HUES6 (cell line): ENCODE data around the gene PTPN6.
A peak's percentile ranks its signal among the peaks of the same experiment; 100 is the strongest.

Experiments used
- H3K27ac ChIP-seq: 2 replicates; pipeline ENCODE4 v1.7.0; 2013; ENCODE audit warnings: low read depth, mild to moderate bottlenecking, low read length, inconsistent platforms
- H3K27me3 ChIP-seq: 2 replicates; pipeline ENCODE4 v1.6.1; 2013; ENCODE audit warnings: low read length; ENCODE audit not compliant: control insufficient read depth, insufficient read depth
- H3K36me3 ChIP-seq: 2 replicates; pipeline ENCODE4 v1.6.1; 2013; ENCODE audit warnings: low read length; ENCODE audit not compliant: control insufficient read depth, insufficient read depth
- H3K4me1 ChIP-seq: 2 replicates; pipeline ENCODE4 v1.6.1; 2013; ENCODE audit warnings: low read length; ENCODE audit not compliant: control insufficient read depth, insufficient read depth
- H3K4me3 ChIP-seq: 2 replicates; pipeline ENCODE4 v1.5.1; 2013; ENCODE audit warnings: low read depth, low read length
- H3K9ac ChIP-seq: one replicate; pipeline ENCODE4 v1.6.1; 2013; ENCODE audit warnings: mild to moderate bottlenecking, low read length
- H3K9me3 ChIP-seq: 2 replicates; pipeline ENCODE4 v1.6.1; 2013; ENCODE audit warnings: low read depth, low read length; ENCODE audit not compliant: control insufficient read depth, insufficient read depth

The PTPN6 gene

GRCh38 chr12:6914947-6915788, 36.0 kb upstream of the PTPN6 start:
- peaks cover 38% of the 10 kb centered on the region for H3K4me1 ChIP-seq
- peaks cover 8% of the 10 kb centered on the region; the same call in 1 of the 2 replicates for H3K27me3 ChIP-seq
- H3K9ac ChIP-seq: peak overlapping the region; percentile 59
- H3K9me3 ChIP-seq: no peaks in the 10 kb centered on the region
- H3K27ac ChIP-seq: no peak overlapping the region
- H3K36me3 ChIP-seq: peaks cover 33% of the 10 kb centered on the region
- peak overlapping the region; percentile 68 for H3K4me3 ChIP-seq

GRCh38 chr12:6915789-6916285, 35.3 kb upstream of the PTPN6 start:
- no peak overlapping the region for H3K27ac ChIP-seq
- H3K4me1 ChIP-seq: peaks cover 38% of the 10 kb centered on the region
- H3K9ac ChIP-seq: no peak overlapping the region
- peak overlapping the region; percentile 68 for H3K4me3 ChIP-seq
- no peaks in the 10 kb centered on the region for H3K9me3 ChIP-seq
- H3K36me3 ChIP-seq: peaks cover 33% of the 10 kb centered on the region
- H3K27me3 ChIP-seq: peaks cover 7% of the 10 kb centered on the region; the same call in 1 of the 2 replicates

DNA sequence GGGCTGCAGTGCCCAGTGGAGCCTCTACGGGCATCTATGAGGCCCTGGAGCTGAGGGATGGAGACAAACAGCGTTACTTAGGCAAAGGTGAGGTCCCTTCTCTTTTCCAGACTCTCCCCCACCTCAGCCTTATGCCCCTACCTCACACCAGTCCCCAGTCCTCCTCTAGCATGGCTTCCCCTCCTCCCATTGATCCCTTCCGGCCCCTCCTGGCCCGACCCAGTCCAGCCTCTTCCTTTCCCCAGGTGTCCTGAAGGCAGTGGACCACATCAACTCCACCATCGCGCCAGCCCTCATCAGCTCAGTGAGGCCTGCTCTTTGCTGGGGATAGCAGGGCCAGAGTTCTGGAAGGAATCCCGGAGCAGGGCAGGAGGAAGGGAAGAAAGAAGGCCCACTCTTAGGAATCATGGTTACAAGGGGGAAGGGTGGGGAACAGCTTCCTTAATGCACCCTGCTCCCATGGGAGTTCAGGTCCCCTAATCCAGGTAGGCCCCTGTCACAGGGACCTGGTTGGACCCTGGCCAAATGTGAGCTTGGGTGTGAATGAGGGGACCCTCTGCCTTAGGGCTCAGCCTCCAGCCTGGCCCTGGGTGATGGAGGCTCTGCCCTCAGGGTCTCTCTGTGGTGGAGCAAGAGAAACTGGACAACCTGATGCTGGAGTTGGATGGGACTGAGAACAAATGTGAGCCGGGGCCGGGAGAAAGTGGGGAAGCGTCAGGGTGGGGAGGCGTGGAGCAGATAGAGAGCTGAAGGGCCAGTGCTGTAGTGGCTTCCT, 34.5 kb upstream of the PTPN6 start:
- Histone ChIP-seq H3K4me1 (peaks cover 38% of the 10 kb centered on the region), H3K27ac (no peak overlapping the region), H3K36me3 (peaks cover 40% of the 10 kb centered on the region), H3K9ac (peak overlapping the region; percentile 9), H3K9me3 (no peaks in the 10 kb centered on the region), H3K27me3 (peaks cover 4% of the 10 kb centered on the region; the same call in 1 of the 2 replicates), H3K4me3 (peak overlapping the region; percentile 68; the same call in 1 of the 2 replicates)

DNA sequence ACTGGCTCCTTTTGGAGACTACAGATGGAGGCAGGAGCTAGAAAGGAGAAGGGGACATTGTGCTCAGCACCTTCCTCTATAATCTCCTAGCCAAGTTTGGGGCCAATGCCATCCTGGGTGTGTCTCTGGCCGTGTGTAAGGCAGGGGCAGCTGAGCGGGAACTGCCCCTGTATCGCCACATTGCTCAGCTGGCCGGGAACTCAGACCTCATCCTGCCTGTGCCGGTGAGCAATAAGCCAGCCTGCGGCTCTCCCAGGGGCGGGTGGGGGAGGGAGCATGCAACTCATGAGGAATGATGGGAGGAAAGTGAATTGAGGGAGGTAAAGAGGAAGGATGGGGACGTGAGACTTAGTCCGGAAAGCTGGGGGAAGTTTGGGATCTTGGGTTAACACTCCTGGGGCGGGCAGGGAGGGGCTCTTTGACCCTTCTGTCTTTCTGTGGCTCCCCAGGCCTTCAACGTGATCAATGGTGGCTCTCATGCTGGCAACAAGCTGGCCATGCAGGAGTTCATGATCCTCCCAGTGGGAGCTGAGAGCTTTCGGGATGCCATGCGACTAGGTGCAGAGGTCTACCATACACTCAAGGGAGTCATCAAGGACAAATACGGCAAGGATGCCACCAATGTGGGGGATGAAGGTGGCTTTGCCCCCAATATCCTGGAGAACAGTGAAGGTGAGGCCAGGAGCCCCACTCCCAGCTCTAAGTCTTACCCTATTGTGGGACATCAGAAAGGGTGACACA, 33.5 kb upstream of the PTPN6 start:
- H3K36me3 ChIP-seq: peaks cover 50% of the 10 kb centered on the region
- no peak overlapping the region for H3K9ac ChIP-seq
- peaks cover 37% of the 10 kb centered on the region for H3K4me1 ChIP-seq
- peaks cover 4% of the 10 kb centered on the region; the same call in 1 of the 2 replicates for H3K27me3 ChIP-seq
- H3K27ac ChIP-seq: no peak overlapping the region
- no peaks in the 10 kb centered on the region for H3K9me3 ChIP-seq
- H3K4me3 ChIP-seq: no peak overlapping the region

DNA sequence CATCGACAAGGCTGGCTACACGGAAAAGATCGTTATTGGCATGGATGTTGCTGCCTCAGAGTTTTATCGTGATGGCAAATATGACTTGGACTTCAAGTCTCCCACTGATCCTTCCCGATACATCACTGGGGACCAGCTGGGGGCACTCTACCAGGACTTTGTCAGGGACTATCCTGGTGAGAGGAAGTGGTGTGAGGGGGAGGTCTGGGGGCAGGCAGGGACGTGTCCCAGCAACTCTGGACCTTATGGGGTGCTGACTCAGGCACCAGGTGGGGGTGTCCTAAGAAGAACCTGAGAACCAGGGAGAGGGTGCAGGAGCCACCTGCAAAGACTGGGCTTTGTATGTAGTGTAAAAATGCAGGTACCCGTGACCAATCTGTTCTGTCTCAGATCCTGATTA, 31.6 kb upstream of the PTPN6 start:
- H3K4me3 ChIP-seq: no peak overlapping the region
- H3K27me3 ChIP-seq: peaks cover 4% of the 10 kb centered on the region; the same call in 1 of the 2 replicates
- peaks cover 61% of the 10 kb centered on the region for H3K36me3 ChIP-seq
- no peak overlapping the region for H3K27ac ChIP-seq
- no peaks in the 10 kb centered on the region for H3K9me3 ChIP-seq
- H3K4me1 ChIP-seq: peaks cover 24% of the 10 kb centered on the region
- H3K9ac ChIP-seq: no peak overlapping the region

DNA sequence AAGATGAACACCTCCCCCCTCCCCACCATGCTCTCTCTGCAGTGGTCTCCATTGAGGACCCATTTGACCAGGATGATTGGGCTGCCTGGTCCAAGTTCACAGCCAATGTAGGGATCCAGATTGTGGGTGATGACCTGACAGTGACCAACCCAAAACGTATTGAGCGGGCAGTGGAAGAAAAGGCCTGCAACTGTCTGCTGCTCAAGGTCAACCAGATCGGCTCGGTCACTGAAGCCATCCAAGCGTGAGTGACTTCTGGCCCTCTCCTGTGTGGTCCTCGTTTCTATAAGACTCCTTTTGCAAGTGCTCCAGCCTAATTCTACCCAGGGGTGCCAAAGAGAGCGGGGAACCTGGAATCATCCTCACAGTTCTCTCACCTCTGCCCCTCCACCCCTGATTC, 29.6 kb upstream of the PTPN6 start:
- Histone ChIP-seq H3K9me3 (no peaks in the 10 kb centered on the region), H3K4me3 (no peak overlapping the region), H3K27me3 (no peaks in the 10 kb centered on the region), H3K9ac (no peak overlapping the region), H3K36me3 (peaks cover 56% of the 10 kb centered on the region), H3K27ac (no peak overlapping the region), H3K4me1 (peaks cover 28% of the 10 kb centered on the region)

GRCh38 chr12:6921996-6922946, 28.9 kb upstream of the PTPN6 start:
- H3K27me3 ChIP-seq: no peaks in the 10 kb centered on the region
- H3K27ac ChIP-seq: no peak overlapping the region
- H3K4me3 ChIP-seq: no peak overlapping the region
- H3K36me3 ChIP-seq: peaks cover 48% of the 10 kb centered on the region
- H3K9ac ChIP-seq: no peak overlapping the region
- no peaks in the 10 kb centered on the region for H3K9me3 ChIP-seq
- peaks cover 20% of the 10 kb centered on the region for H3K4me1 ChIP-seq

DNA sequence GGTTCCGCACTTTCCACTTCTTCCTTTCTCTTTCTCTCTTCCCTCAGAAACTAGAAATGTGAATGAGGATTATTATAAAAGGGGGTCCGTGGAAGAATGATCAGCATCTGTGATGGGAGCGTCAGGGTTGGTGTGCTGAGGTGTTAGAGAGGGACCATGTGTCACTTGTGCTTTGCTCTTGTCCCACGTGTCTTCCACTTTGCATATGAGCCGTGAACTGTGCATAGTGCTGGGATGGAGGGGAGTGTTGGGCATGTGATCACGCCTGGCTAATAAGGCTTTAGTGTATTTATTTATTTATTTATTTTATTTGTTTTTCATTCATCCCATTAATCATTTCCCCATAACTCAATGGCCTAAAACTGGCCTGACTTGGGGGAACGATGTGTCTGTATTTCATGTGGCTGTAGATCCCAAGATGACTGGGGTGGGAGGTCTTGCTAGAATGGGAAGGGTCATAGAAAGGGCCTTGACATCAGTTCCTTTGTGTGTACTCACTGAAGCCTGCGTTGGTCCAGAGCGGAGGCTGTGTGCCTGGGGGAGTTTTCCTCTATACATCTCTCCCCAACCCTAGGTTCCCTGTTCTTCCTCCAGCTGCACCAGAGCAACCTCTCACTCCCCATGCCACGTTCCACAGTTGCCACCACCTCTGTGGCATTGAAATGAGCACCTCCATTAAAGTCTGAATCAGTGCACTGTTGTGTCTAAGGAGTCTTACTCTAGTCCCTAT, 28.0 kb upstream of the PTPN6 start:
- Histone ChIP-seq H3K9me3 (no peaks in the 10 kb centered on the region), H3K27ac (no peak overlapping the region), H3K9ac (no peak overlapping the region), H3K27me3 (no peaks in the 10 kb centered on the region), H3K4me1 (peaks cover 20% of the 10 kb centered on the region), H3K4me3 (no peak overlapping the region), H3K36me3 (peaks cover 43% of the 10 kb centered on the region)

DNA sequence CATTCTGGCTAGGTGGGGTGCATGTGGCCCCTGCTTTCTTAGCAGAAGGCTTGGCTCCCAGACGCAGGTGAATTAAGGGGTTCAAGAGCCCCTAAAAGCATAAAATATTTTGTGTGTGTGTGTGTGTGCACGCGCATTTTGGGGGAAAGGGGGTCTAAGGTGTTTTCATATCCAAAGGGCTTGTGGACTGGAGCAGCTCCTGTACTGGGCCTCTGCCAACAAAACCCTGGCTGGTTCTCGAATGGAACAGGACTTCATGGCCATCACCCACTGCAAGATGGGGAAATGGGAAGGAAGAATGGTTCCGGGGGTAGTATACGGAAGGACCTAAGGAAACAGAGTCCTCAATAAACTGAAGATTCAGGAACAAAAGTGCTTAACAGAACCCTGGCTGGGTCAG, 27.3 kb upstream of the PTPN6 start:
- H3K36me3 ChIP-seq: peaks cover 41% of the 10 kb centered on the region
- H3K27me3 ChIP-seq: no peaks in the 10 kb centered on the region
- no peaks in the 10 kb centered on the region for H3K9me3 ChIP-seq
- H3K27ac ChIP-seq: no peak overlapping the region
- peaks cover 20% of the 10 kb centered on the region for H3K4me1 ChIP-seq
- no peak overlapping the region for H3K9ac ChIP-seq
- no peak overlapping the region for H3K4me3 ChIP-seq
